ENCODE measurements around the gene TANC2. TPM values are rescaled to one million over a fixed set of nuclear protein-coding genes. Genes with fewer than 3 reads are reported as not detected.
A peak's percentile ranks its signal among the peaks of the same experiment; 100 is the strongest.

TANC2 gene
- total RNA-seq, result 10 to 100 TPM; 20.0 to 22.2 TPM

DNA sequence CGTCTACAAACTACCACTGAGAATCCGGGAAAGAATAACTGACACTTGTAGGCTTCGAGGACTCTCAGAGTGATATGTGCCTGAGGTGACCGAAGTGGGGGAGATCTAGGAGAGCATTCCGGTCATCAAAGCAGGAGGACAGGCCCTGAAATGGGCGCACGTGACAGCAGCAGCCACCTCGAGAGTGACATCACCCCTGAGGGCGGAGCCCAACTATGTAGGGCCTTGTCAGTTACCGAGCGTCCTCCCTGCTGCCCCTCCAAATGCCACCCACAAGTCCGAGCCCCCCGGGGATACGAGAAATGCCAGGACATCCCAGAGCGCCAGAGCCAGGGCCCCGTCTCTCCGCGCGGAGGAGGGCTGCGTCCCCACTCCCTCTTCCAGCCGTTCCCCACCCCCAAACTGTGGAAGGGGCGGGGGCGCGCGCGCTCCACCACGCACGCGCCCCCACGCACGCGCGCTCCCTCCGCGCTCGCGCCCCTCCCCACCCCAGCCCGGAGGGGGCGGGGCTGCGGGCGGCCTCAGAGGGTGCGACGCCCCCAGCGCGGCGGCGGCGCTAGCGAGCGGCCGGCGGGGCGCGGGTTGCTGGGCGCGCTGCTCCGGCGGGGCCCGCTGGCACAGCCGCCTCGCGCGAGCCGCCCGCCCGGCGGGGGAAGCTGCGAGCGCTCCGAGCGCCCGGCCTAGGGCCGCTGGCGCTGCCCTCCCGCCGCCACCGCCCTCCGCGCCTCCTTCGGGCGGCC, at the start of gene TANC2:
Gene TANC2 (plus strand): TSS at position 550 of the 740 bp plus-strand sequence. CDS start 43,325 bp downstream, outside the sequence.
- Mint-ChIP-seq H3K27ac (peak within 1 kb of the TSS; percentile 83), H3K4me3 (peak within 1 kb of the TSS; percentile 89), H3K36me3 (no peaks in the 10 kb centered on the region), H3K9me3 (no peaks in the 10 kb centered on the region), H3K27me3 (peaks cover 52% of the 10 kb centered on the region), H3K4me1 (peaks cover 27% of the 10 kb centered on the region)
- ATAC-seq (ENCODE audit: low read depth) (peak; percentile 70), DNase-seq (peak; percentile 86)
- POLR2A ChIA-PET, result no interaction called here

GRCh38 chr17:62916684-62917571, 49.1 kb upstream of the TANC2 start:
- POLR2A ChIA-PET, result no interaction called here
- Mint-ChIP-seq H3K9me3 (no peaks in the 10 kb centered on the region), H3K4me3 (no peak overlapping the region), H3K36me3 (no peaks in the 10 kb centered on the region), H3K27ac (no peak overlapping the region), H3K4me1 (no peaks in the 10 kb centered on the region), H3K27me3 (peaks cover 13% of the 10 kb centered on the region)
- DNase-seq (no peak), ATAC-seq (ENCODE audit: low read depth) (no peak)

DNA sequence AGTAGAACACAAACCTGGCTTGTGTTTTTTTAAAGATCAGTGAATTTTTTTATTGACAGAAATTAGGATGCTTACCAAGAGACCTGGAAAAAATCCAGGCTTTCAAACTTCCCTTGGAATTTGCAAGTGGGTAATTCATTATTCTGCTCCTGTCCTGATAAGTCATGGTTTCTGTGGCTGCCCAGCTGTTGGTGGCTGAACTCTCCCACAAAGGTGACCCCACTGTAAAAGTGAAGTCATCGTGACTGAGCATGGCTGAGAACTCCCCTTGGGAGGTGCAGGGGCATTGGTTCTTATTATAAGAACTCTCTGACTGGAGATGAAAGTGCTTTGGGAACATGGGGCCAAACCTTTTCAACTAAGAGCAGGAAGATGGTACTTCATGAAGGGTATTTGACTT, 46.6 kb upstream of the TANC2 start:
- Mint-ChIP-seq H3K27me3 (peaks cover 10% of the 10 kb centered on the region), H3K36me3 (no peaks in the 10 kb centered on the region), H3K4me1 (no peaks in the 10 kb centered on the region)

GRCh38 chr17:62920300-62920699, 45.7 kb upstream of the TANC2 start:
- POLR2A ChIA-PET, result no interaction called here
- H3K9me3 Mint-ChIP-seq, result no peaks in the 10 kb centered on the region

More for the DNA sequence above, 46.6 kb upstream of the TANC2 start:
- no peak for ATAC-seq (ENCODE audit: low read depth)
- Mint-ChIP-seq H3K27ac (no peak overlapping the region), H3K9me3 (no peaks in the 10 kb centered on the region), H3K4me3 (no peak overlapping the region)
- POLR2A ChIA-PET, result no interaction called here
- DNase-seq, result no peak

GRCh38 chr17:62921817-62922216, 44.2 kb upstream of the TANC2 start:
- Mint-ChIP-seq H3K4me3 (no peak overlapping the region), H3K9me3 (no peaks in the 10 kb centered on the region), H3K36me3 (no peaks in the 10 kb centered on the region)

More at GRCh38 chr17:62920300-62920699, 45.7 kb upstream of the TANC2 start:
- H3K4me3 Mint-ChIP-seq, result no peak overlapping the region
- peaks cover 10% of the 10 kb centered on the region for H3K27me3 Mint-ChIP-seq
- no peak overlapping the region for H3K27ac Mint-ChIP-seq
- ATAC-seq (ENCODE audit: low read depth), result no peak
- no peak for DNase-seq
- H3K4me1 Mint-ChIP-seq, result no peaks in the 10 kb centered on the region
- H3K36me3 Mint-ChIP-seq, result no peaks in the 10 kb centered on the region

DNA sequence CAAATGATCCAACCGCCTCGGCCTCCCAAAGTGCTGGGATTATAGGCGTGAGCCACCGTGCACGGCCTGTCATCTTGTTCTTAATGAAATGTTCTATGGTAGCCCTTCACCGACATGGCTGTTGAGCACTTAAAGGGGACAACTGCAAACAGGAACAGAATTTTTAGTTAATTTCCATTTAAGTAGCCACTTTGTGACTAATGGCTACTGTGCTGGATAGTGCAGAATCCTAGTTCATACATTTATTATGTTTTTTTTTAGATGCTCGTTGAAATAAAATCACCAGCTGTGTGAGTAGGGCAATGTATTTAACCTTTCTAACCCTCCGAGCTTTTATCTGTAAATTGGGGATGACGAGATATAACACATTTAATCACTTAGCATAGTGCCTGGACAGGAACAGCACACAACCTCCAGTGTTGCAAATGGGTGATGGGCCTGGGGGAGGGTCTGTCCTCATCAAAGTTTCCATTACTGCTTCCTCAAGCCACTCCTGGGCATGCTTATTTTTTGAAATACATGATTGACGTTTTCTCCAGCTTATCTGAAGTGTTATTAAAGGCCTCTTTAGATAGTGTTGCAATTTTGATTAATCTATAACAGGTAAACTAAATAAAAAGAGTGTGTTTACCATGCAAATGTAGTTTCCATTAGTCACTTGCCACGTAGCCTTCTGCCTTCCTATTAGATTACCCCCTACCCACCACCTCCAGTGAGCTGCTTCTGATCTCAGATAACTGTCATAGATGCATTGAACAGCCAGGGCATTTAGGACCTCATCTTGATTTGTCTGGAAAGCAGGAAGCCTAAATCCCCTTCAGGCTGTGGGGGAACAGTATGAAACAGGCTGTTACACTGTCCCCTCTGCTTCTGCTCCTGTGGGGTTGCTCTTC, 42.5 kb upstream of the TANC2 start:
- H3K4me3 Mint-ChIP-seq, result no peak overlapping the region
- no peaks in the 10 kb centered on the region for H3K36me3 Mint-ChIP-seq
- no peaks in the 10 kb centered on the region for H3K9me3 Mint-ChIP-seq
- H3K27me3 Mint-ChIP-seq, result peaks cover 19% of the 10 kb centered on the region
- DNase-seq (no peak), ATAC-seq (ENCODE audit: low read depth) (no peak)
- H3K27ac Mint-ChIP-seq, result no peak overlapping the region
- POLR2A ChIA-PET, result no interaction called here
- no peaks in the 10 kb centered on the region for H3K4me1 Mint-ChIP-seq

More at GRCh38 chr17:62921817-62922216, 44.2 kb upstream of the TANC2 start:
- POLR2A ChIA-PET, result no interaction called here
- no peak for DNase-seq
- no peak overlapping the region for H3K27ac Mint-ChIP-seq
- no peaks in the 10 kb centered on the region for H3K4me1 Mint-ChIP-seq
- peaks cover 12% of the 10 kb centered on the region for H3K27me3 Mint-ChIP-seq
- no peak for ATAC-seq (ENCODE audit: low read depth)

- no peak overlapping the region for H3K4me3 Mint-ChIP-seq
- POLR2A ChIA-PET, result no interaction called here
- DNase-seq (no peak), ATAC-seq (ENCODE audit: low read depth) (no peak)
- no peaks in the 10 kb centered on the region for H3K36me3 Mint-ChIP-seq
- H3K27ac Mint-ChIP-seq, result no peak overlapping the region
- H3K4me1 Mint-ChIP-seq, result no peaks in the 10 kb centered on the region
- no peaks in the 10 kb centered on the region for H3K9me3 Mint-ChIP-seq
- H3K27me3 Mint-ChIP-seq, result peaks cover 12% of the 10 kb centered on the region
Measured at GRCh38 chr17:62925267-62925836, 40.7 kb upstream of the TANC2 start.

DNA sequence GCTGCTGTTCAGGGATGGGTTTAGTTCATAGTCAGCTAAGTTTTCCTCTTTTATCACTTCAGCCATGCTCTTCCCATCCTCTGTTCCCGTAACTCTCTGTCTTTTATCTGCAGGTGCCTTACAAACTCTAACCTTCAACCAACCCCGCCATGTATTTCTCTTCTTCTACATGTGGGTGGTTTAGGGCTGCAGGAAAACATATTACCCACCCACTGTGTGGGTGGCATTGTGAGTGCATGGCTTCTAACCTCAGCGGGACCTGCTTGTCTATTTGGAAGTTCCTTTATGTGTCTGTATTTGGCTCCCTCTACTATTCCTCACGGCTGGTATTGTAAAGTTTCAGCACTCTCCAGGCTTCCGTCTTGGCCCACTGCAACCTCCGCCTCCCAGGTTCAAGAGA, 39.0 kb upstream of the TANC2 start:
- Mint-ChIP-seq H3K4me1 (no peaks in the 10 kb centered on the region), H3K27me3 (peaks cover 10% of the 10 kb centered on the region), H3K9me3 (no peaks in the 10 kb centered on the region), H3K27ac (no peak overlapping the region), H3K4me3 (no peak overlapping the region), H3K36me3 (no peaks in the 10 kb centered on the region)
- POLR2A ChIA-PET, result no interaction called here
- ATAC-seq (ENCODE audit: low read depth) (no peak), DNase-seq (no peak)

DNA sequence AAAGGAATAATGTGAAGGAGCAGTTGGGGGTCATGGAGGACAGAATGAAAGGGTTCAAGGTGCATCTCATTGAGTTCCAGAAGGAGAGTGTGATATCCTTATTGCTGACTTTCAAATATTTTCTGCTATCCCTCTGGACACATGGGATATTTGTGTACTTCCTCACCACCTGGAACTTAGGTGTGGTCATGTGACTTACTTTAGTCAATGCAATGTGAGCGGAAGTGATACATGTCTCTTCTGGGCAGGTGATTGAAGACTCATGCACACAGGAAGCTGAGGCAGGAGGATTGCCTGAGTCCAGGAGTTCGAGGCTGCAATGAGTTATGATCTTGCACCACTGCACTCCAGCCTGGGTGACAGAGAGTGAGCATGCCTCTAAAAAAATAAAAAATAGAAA, 36.7 kb upstream of the TANC2 start:
- no peaks in the 10 kb centered on the region for H3K36me3 Mint-ChIP-seq
- POLR2A ChIA-PET, result no interaction called here
- H3K4me1 Mint-ChIP-seq, result no peaks in the 10 kb centered on the region
- peaks cover 10% of the 10 kb centered on the region for H3K27me3 Mint-ChIP-seq
- H3K27ac Mint-ChIP-seq, result no peak overlapping the region
- H3K9me3 Mint-ChIP-seq, result no peaks in the 10 kb centered on the region
- no peak for ATAC-seq (ENCODE audit: low read depth)
- DNase-seq, result no peak
- H3K4me3 Mint-ChIP-seq, result no peak overlapping the region

DNA sequence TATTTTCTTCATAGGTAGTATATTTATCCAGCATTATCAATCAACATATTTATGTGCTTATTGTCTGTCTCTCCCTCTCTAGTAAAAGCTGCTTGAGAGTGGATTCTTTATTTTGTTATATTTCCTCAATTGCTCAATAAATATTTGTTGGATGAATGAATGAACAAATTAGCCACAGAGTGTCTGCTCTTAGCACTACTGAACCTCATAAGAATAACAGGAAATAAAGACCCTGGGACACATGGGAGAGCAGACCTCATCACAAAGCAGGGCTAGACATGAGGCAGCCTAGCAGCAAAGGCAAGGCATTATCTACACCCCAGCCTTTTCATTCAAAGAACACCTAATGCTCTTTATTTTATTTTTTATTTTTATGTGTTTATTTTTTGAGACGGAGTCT, 34.9 kb upstream of the TANC2 start:
- Mint-ChIP-seq H3K36me3 (no peaks in the 10 kb centered on the region), H3K9me3 (no peaks in the 10 kb centered on the region), H3K27me3 (peaks cover 13% of the 10 kb centered on the region), H3K4me1 (no peaks in the 10 kb centered on the region), H3K4me3 (no peak overlapping the region), H3K27ac (no peak overlapping the region)
- DNase-seq (no peak), ATAC-seq (ENCODE audit: low read depth) (no peak)
- POLR2A ChIA-PET, result no interaction called here

DNA sequence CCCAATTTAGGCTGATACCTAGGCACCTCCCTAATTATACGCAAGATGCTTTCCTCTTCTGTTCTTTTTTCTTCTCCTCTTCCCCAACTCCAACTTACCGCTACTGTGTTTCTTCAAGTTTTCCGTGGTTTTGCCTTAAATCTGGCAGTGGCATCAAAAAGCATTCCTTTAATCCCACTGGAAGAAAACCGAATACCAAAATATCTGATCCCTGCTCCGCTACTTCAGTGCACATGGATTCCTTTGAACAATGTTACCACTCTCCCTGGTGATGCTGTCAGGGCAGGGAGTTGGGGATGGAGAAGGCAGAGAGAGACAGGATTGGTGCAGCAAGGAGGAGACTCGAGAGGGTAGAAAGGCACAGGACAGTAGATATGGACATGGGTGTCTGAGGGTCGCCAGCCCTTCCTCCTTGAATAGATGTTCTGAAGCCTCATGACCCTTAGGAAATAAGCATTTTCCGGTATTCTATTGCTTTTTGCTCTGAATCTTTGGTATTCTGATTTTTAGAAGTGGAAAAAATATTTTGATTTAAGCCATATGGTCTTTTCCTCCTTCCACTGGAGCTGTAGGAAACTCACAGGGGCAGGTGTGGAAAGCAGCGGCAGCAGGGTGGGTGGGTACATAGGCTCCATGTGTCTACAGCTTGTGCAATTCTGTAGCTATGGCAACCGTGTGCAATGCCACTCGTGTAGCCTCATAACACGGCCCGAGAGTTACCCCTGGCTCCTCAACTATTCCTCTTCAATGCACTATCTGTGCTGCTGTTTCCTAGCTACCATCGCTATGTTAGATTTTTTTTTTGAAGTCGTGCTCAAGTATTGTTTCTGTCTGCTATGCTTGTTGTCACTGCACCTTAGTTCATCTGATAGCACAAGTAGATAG, 32.3 kb upstream of the TANC2 start:
- Mint-ChIP-seq H3K27ac (no peak overlapping the region), H3K4me1 (no peaks in the 10 kb centered on the region), H3K9me3 (no peaks in the 10 kb centered on the region), H3K4me3 (no peak overlapping the region), H3K27me3 (peaks cover 18% of the 10 kb centered on the region), H3K36me3 (no peaks in the 10 kb centered on the region)
- ATAC-seq (ENCODE audit: low read depth), result no peak
- no peak for DNase-seq
- POLR2A ChIA-PET, result no interaction called here

- Mint-ChIP-seq H3K4me3 (no peak overlapping the region), H3K9me3 (peaks cover 4% of the 10 kb centered on the region), H3K27me3 (peaks cover 18% of the 10 kb centered on the region), H3K36me3 (no peaks in the 10 kb centered on the region), H3K27ac (no peak overlapping the region), H3K4me1 (no peaks in the 10 kb centered on the region)
- POLR2A ChIA-PET, result no interaction called here
- no peak for DNase-seq
- no peak for ATAC-seq (ENCODE audit: low read depth)
Measured at GRCh38 chr17:62935098-62935497, 30.9 kb upstream of the TANC2 start.

Measured in activated naive CD8-positive, alpha-beta T cell treated with anti-CD3 and anti-CD28 coated beads, Interleukin-2, amount 10 ng/mL, durations not matched to agents 7 days and 5 days (primary cell).